ENCODE data around the gene PSD2.

DNA sequence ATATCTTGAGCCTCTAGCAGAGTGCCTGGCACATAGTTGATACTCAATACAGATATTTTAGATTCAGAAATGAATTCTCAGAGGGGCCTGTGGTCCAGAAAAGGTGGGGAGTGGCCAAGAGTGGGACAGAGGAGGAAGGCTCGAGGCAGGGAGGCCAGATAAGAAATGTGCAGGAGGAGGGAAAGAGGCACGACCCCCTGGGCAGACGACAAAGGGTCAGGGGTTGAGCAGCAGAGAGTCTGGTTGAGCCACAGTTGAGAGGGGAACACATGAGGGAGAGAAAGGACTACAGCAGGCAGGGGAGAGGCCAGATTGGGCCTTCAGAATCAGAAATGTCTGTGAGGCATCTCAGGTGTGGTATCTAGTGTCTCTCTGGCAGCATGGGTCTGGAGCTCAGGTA lies 89.1 kb downstream of the PSD2 start:
- no peak for TF ChIP-seq POLR2A (IDR thresholded peaks at IDR 0.05; ENCODE audit: low read depth, low read length)
- no peak for TF ChIP-seq TAF1 (IDR thresholded peaks at IDR 0.05; ENCODE audit: low read depth, low read length)
- TF ChIP-seq POLR2AphosphoS5 (IDR thresholded peaks at IDR 0.05; ENCODE audit: low read depth, low read length): no peak
- TF ChIP-seq POU2F2 (IDR thresholded peaks at IDR 0.05; ENCODE audit: low read depth, low read length): no peak
